Activated effector memory CD4-positive, alpha-beta T cell treated with Interleukin-2 at 50 U/mL for 16 hours (primary cell): ENCODE results near the gene BMP7.
"Not testable (repeated sequence)": the region's sequence is repeated elsewhere in the genome, so short reads cannot be mapped to it uniquely, and the experiment has no call there.

ENCODE experiments used
- DNase-seq: peaks from one replicate; pipeline ENCODE4 v3.0.0-alpha.2; 2020

Gene BMP7

DNA sequence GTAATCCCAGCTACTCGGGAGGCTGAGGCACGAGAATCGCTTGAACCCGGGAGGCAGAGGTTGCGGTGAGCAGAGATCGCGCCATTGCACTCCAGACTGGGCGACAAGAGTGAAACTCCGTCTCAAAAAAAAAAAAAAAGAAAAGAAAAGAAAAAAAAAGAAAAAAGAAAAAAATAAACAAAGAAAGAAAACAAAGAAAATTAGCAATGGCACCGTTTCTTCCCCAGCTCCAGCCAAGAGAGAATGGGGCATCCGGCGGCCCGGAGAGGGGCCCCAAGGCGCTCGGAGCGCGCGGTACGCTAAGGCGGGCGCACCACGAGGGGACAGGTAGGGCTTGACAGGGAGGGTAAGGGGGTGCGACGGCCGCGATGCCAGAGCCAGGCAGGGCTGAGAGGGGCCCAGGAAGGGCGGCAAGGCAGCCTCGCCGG is 1.5 kb downstream of the BMP7 start:
- not testable (repeated sequence) for DNase-seq

DNA sequence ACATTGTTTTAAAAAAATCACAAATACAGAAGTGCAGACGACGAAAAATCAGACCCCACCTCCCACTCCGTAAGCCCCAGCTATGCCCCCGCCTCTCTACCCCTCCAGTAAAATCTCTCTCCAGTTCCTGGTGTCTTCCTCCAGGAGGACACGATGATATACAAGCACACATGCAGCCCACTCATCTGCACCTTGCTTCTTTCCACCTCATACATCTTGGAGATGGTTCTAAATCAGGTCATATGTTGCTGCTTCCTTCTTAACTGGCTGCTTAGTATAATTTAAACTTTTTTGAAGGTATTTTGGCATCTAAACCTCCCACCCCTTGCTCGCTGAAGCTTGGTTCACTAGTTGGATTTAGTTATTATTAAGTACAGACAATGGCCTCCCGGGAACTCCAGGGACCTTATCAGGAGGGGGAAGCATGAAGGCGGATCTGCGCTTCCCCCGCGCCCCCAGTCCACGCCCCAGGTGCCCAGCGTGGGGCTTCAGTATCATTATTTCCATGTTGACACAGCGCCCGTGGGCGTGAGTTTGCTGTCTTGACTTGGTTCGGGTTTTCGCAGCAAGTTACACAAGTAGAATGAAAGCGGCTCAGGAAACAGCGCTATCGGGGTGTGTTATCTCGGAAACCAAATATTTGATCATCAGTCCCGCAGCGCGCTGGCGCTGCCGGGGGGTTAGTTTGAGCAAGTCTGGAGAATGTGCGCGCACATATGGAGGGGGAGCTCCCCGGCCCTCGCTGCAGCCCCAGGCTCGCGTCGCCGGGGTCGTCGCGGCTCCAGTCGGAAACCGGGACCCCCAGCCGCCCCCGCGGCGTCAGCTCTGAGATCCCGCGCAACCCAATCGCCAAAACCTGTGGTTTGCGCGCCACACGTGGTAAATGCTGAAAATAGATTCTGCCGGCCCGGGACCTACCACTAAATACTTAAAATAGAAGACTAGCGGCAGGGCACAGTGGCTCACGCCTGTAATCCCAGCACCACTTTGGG is 2.3 kb downstream of the BMP7 start:
- no peak for DNase-seq

DNA sequence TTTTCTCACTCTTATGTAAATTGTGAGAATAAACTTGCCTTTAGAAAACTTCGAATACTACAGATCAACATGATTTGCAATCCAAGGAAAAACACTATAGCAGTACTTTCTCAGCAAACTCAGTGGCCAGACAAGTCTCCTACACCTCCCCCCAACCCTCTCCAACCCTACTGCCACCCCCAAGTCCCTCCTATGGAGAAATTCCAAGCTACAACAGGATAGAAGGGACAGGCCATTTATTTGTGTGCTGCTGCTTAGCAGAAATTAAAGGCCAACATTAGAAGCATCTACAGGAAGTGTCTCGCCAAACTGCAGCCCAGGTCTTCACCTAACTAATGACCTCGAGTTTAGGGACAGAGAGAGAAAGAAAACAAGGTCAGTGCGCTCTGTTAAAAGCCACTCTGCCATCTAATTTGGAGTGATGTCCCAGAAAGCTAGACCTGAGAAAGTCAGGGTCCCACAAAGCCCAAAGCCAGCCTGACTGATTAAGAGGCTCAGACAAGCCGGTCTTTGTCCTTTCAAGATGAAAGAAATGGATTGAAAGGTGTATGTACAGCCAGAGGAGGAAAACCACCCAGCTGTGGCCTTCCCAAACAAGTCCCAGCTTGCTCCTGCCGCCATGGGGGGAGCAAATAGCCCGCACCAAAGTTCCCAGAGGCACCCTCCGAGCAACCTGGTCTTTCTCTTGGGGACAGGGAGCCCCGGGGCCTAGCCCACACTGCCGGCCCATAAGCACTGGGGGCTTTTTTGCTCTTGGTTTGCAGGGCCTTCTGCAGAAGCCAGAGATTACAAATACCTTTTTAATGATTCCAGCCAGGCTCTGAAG is 3.4 kb downstream of the BMP7 start:
- DNase-seq: no peak

DNA sequence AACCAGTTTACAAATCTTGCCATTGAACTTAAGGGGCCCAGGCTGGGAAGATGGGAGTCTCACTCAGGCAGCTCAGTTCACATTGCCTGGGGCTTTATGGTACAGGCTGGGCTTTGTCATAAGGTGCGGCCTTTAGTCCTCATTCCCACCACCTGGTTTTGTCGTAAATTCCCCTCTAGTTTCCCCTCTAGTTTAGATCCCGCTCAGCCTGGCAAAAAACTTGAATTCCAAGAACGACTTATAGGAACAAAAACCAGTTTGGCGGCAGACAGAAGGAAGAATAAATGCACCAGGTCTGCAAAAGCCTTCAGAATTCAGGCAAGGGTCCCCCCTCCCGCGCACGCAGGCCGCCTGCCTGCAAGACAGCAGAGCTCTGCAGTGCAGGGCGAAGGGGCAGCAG is 4.1 kb downstream of the BMP7 start:
- DNase-seq: no peak

DNA sequence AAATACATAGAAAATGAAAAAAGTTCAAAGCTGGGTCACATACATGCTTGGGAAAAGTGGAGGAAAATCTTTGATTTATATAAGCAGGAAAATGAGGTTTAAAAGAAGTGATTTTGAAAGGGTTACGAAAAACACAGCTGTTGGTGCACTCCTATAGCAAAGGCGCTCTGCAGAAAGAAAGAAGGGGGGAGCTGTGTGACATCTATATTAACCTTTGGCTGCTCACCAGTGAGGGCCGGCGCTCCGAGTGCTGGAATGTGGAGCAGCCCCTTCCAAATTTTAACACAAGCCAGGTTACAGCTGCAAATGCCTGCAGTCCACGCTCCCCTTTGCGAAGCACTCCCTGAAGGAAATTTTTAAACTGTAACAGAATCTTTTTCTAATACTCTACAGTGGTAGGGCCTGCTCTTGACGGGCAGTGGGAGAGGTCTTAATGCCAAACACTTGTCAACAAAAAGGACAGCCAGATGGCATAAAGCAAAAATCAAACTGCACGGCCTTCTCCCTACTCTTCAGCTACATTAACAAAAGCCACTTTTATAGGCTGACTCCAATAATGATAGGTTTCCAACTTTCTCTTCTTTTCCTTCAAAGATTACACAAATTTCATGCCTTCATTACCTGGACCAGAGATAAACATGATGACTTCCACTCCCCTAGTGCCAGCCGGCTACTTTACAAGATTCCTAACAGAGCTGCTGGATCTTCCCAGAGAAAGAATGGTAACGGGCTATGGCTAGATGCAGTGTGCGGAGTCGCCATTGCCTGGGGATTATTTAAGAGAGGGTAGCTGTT is 4.8 kb downstream of the BMP7 start:
- DNase-seq: no peak

DNA sequence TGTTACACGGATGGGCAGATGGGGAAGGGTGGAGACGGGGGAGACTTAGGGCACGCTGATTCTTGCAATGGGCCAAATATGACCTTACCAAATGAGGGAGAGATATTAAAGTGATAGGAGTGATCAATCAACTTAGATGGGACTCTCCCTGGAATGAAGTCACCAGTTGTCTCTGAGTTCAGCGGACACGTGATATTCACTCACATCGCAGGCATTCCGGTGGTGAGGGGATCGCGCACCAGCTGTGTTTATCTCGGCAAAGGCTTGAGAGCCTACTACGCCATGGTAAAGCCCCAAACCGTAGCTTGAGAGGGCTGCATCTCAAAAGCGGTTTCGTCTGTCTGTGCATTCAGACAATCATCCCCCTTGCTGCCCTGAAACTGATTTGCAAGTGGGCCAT is 5.5 kb downstream of the BMP7 start:
- no peak for DNase-seq

DNA sequence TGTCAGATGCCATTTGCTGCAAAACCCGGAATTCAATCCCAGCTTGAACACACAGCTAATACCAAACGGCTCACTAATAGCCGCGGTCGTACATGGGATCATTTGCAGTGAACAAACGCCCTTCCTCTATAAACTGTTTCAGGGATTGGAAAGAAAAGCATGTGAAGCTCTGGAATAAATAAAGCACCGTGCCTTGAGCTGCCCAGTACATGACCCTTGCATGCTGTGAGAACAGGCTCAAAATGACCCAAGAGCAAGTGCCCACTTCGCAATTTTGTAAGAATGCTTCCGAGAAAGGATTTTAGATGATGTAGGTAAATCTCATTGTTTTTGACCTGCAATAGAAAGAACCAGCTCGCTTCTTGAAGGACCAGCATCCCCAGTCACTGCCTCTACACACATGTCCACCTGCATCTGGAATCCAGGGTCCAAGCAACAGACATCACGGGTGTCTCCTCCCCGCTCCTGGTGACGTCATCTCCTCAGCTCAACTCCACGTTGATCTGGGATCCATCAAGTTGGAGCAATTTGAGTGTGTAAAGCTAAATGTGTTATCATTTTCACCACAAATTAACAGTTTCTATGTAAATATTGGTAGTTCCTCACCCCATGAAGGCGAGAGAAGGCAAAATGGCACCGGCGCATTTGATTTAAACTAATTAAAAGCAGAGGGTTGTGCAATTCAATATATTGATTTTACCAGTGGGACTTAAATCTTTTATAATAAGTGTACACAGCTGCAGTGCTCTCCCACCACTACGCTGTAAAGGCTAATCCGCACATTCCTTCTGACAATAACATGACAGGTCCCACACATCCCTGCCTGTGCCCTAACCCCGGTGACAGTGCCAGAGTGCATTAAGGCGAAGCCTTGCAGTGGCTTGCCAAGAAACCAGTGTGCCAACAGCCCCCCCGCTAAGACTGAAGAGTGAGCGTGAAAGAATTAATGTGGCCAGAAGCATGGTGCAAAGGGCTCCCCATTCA is 6.2 kb downstream of the BMP7 start:
- no peak for DNase-seq

DNA sequence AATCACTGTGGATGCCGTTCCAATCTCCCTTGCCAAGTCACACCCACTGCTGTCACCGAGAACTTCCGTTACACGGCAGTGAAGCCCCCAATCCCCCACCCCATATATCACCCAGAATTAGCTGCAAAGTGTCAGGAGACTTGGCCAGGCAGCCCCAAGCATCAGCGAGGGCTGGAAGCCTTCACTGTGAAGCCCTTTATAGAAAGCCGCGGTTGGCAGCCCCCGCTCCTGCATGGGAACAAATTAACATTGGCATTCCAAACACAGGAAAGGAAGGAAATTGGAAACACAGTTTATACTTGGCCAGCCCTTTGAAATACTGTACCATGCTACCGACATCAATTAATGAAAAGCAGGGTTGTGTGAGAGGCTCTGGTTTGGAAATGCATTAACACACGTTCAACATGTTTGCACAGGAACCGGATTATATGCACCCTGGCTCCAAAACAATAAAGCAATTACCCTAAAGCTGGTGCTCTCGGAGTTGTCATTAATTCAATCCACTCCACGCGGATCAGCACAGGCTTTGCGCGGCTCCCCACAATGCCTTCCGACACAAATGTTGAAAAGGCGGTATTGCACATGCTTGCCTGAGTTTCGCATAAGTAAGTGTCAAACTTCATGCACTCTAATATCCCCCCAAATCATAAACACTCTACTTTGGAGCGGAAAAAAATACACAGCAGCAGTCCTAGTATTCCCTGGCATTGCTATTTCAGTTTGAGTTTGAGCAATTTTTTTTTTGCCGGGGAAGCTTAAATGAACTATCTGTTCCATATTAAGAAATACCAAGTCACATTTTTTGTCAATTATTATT is 7.1 kb downstream of the BMP7 start:
- DNase-seq: no peak

DNA sequence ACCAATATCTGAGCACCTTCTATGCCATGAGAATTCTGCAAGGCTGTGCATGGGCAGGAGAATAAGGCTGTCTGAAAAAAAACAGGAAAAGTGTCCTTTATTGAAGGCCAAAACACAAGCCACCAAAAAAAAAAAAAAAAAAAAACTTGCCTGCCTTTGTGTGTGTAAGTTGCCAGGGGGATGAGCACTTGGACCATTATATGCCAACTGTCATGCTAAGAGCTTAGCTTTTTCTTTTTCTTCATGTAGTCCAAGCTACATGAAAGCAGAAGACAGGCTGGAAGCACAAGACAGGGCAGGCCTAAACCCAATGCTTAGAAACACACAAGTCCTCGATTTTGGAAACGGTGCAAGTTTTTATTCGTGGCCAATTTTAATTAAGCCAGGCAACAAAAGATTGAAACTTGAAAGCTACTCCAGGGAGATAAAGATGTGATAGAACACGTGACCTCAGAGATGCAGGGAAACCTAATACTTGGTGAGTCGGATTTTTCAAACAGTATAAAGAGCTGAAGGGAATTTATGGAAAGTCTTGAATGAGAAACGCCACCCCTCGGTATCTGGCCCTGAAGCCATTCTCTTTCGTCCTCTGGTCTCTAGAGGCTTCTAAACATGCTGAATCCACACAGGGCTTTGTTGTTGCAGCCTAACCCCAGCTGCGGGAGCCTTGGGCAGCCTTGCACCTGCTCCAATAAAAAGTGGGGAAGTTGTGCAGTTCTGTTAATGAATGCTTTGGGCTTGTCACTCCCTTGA is 8.6 kb downstream of the BMP7 start:
- no peak for DNase-seq

DNA sequence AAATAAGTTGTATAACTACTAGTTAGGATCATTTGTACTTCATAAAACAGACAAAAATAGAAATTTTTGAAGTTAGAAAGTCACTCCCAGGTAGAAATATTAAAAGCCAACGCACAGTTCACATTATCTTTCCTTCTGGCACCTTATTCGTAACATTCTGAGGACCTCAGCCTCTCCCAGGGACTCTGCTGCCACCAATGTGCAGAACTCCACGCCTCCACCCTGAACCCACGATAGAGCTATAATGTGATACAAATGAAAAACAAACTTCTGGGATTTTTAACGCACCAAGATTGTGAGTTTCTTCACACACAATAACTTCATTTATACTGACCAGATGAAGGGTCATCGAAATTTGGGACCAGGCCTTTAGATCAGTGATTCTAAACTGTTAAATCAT is 9.5 kb downstream of the BMP7 start:
- no peak for DNase-seq

DNA sequence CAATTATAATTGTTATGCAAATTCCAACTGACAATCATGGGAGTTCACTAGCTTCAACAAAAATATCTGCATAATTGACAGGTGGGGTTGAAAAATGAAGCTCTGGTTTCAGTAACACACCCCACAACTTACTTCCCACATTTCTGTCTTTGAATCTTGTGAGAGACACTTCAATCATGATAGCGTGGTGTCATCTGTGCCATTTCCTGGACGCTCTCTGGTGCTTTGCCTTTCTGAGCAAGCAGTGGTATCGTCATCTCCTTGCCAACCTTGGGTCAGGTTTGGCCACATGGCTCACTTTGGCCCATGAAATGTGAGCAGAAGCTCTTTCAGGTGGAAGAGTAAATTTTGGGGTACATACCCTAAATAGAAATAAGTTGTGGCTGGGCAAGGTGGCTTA is 10.2 kb downstream of the BMP7 start:
- no peak for DNase-seq

DNA sequence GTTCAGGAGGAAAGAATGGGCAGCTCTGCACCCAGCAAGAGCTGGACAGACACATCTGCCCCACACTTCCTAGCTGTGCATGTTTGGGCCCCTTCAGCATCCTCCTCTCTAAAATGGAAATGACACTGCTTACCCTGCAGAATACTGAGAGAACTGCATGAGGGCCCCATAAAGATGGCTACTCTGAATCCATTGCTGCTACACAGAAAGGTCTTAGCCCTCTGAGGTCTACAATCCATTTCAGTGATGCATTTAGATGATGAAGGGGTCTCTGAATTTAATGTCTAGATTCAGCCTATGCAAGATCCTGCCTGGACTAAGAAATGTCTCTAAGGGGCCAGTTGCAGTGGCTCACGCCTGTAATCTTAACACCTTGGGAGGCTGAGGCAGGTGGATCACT is 11.3 kb downstream of the BMP7 start:
- no peak for DNase-seq

DNA sequence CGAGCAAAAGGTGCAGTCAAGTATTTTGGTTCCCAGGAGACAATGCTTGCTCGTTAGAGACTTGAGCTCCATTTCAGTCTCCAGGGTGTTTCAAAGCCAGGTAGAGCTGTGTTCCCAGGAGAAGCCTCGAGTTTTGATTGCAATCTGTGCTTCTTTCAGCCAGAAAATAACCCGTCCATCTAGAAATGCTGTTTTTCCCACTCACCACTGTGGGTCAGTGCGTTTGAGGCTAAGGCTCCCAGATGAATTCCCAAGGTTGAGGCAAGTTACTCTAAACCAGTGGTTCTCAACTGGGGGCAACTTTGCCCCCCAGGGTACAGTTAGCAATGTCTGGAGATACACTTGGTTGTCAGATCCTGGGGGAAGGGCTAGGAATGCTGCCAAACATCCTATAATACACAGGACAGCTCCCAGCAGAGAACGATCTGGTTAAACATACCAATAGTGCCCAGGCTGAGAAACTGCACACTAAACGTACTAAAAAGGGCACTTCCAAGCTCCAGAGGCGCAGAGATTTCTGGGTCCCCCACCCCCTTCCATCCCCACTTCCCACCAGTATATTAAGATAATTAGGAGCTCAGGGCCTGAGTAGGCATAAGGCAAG is 13.8 kb downstream of the BMP7 start:
- no peak for DNase-seq

DNA sequence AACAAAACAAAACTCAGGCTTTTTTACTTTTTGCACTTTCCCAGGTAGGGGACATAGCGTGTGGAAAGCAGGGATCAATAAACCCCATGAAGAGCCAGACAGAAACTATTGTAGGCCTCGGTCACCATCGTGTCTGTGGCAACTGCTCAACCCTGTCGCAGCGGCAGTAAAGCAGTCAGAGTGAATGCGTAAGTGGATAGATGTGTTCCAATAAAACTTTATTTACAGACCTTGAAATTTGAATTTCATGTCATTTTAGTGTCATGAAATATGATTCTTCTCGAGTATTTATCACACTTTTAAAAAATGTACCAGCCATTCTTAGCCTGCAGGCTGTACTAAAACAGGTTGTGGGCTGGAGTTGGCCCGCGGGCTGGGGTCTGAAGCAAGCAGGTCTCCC is 14.5 kb downstream of the BMP7 start:
- DNase-seq: no peak

DNA sequence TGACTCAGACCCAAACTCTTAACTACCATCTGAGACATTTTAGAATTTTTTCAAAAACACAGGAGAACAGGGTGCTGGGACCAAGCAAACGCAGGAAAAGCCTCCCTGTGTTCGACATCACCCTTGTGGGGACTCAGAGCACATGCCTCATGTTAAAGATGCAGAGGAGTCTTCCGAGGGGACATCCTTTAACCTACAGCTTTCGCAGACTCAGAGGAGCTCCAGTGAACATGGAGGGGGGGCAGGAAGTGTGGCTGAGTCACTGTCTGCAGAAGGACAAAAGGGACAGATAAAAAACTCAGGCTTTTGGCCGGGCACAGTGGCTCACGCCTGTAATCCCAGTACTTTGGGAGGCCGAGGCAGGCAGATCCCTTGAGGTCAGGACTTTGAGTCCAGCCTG is 15.1 kb downstream of the BMP7 start:
- DNase-seq: no peak

DNA sequence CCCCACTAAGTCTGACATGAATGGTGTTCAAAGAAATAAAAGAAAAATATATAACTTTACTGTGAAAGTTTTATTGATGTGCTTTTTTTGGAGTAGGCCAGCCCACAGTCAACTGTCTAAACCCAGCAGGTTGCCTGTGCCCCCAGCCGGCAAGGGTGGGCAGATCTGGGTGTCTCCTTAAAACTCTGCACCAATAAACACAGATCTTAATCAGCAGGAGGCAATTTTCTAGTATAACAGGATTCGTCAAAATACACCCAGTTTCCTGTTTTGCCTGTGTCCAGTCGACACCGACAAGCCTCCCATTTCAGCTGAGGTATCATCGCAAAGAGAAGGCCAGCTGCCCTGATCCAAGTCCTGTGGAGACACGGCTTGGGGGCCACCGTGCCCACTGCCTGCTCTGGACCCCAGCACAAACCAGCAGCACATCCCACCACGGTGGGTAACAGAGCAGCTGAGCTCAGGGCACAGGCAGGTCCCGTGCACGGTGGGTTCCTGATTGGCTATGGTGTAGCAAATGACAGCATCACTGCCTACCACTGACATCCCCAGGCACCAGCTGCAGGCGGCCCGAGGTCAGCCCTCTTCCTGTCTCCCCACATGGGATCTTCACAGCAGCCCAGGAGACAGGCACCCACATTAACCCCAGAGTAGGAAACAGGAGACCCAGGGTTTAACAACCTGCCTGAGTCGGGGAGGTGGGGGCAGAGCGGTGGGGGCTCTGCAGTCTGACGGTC is 15.7 kb downstream of the BMP7 start:
- DNase-seq: no peak

DNA sequence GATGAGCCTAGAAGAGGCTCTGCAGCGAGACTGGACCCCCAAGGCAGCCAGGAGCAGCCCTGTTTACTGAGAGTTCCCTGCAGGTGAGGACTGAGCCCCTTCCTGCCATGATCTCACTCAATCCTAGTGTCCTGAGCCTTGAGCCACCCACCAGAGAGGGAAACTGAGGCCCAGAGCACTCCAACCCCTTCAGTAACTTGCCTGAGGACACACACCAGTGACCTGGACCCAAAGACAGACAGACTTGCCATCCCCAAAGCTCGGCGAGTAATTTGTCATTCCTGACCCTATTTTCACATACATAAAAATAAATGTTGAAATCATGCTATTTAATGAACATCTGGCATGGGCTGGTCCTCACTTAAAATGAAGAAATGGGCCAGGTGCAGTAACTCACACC is 16.7 kb downstream of the BMP7 start:
- DNase-seq: no peak

DNA sequence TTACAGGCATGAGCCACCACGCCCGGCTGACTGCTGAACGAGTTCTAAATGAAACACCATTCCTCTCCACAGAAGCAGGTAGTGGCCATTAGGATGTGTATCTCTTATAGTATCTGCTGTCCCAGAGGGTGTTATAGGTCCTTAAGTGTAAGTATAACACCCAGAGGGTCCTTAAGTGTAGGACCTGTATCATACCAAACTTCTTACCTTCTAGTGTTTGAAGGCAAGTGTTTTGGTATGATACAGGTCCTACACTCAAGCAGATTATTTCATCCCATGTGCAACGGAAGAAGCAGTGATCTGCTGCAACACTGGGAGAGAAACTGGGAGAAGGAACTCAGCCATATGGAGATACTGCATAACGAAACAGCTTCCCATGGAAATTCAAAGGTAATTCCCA is 17.4 kb downstream of the BMP7 start:
- no peak for DNase-seq
